ENCODE data around the gene MAP2K6. TPM values are rescaled to one million over a fixed set of nuclear protein-coding genes. Genes with fewer than 3 reads are reported as not detected.

MAP2K6 gene
- total and polyA plus RNA-seq, 2 experiments from 2014 or later: 3.3 to 13.2 TPM

DNA sequence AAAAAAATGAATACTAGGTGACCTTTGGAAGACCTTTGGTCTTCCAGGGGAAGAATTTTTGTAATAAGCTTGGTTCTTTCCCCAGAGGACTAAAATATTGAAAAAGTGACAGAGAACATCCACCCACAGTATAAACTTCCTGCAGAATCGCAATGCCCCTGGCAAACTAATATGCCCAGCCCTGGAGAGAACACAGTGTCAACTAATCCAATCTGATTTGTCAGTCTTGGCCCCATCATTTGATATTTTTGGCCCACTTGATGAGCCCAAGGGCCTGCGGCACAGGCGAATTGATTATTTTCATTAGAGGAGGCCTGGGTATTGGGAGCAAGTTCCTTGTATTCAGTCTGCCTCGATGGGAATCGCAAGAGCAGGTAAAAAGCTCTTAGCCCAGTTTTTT lies 98.4 kb downstream of the MAP2K6 start:
- Histone ChIP-seq H3K9me2 (replicated peaks; ENCODE audit: insufficient read depth) (no peaks in the 10 kb centered on the region), H3K9me3 (ENCODE audit: low read depth) (no peaks in the 10 kb centered on the region), H3K4me2 (no peak overlapping the region), H3K27me3 (no peaks in the 10 kb centered on the region), H3K4me3 (no peak overlapping the region), H3K36me3 (replicated peaks; ENCODE audit: insufficient read depth, low read depth) (no peaks in the 10 kb centered on the region), H3K4me1 (ENCODE audit: insufficient read depth) (no peaks in the 10 kb centered on the region), H4K20me1 (ENCODE audit: insufficient read depth, poor library complexity, severe bottlenecking) (no peaks in the 10 kb centered on the region), H2AFZ (no peak overlapping the region), H3K27ac (no peak overlapping the region), H3K79me2 (no peaks in the 10 kb centered on the region)
- no peak for DNase-seq (ENCODE audit: low spot score)
- 97% methylated on average over 5 of the region's 5 CpGs for WGBS (ENCODE audit: low lambda C conversion rate, missing lambda C conversion rate)
- TF ChIP-seq CTCF (IDR thresholded peaks at IDR 0.05; ENCODE audit: poor library complexity) (no peak), EZH2phosphoT487 (IDR thresholded peaks at IDR 0.05; ENCODE audit: low read depth, severe bottlenecking, unreplicated experiment) (no peak), EZH2 (IDR thresholded peaks at IDR 0.05; ENCODE audit: borderline replicate concordance) (no peak)

DNA sequence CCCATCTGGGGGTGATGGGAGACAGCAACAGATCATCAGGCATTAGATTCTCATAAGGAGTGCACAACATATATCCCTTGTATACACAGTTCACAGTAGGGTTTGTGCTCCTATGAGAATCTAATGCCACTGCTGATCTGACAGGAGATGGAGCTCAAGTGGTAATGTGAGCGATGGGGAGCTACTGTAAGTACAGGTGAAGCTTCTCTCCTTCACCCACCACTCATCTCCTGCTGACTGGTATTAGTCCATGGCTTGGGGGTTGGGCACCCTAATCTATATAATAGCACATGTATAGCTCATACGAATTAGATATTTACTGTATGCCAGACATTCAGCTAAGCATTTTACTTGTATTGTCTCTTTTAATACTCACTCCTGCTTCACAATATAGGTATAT lies 101.7 kb downstream of the MAP2K6 start:
- Histone ChIP-seq H3K27me3 (no peaks in the 10 kb centered on the region), H3K36me3 (replicated peaks; ENCODE audit: insufficient read depth, low read depth) (no peaks in the 10 kb centered on the region), H3K27ac (no peak overlapping the region), H3K4me2 (no peak overlapping the region), H3K9me3 (ENCODE audit: low read depth) (no peaks in the 10 kb centered on the region), H3K79me2 (no peaks in the 10 kb centered on the region), H3K4me3 (no peak overlapping the region), H2AFZ (no peak overlapping the region), H3K9me2 (replicated peaks; ENCODE audit: insufficient read depth) (no peaks in the 10 kb centered on the region), H3K4me1 (ENCODE audit: insufficient read depth) (no peaks in the 10 kb centered on the region), H4K20me1 (ENCODE audit: insufficient read depth, poor library complexity, severe bottlenecking) (no peaks in the 10 kb centered on the region)
- TF ChIP-seq EZH2phosphoT487 (IDR thresholded peaks at IDR 0.05; ENCODE audit: low read depth, severe bottlenecking, unreplicated experiment) (no peak), CTCF (IDR thresholded peaks at IDR 0.05; ENCODE audit: poor library complexity) (no peak), EZH2 (IDR thresholded peaks at IDR 0.05; ENCODE audit: borderline replicate concordance) (no peak)
- DNase-seq (ENCODE audit: low spot score): no peak
- WGBS (ENCODE audit: low lambda C conversion rate, missing lambda C conversion rate): 94% methylated on average over 2 of the region's 2 CpGs

DNA sequence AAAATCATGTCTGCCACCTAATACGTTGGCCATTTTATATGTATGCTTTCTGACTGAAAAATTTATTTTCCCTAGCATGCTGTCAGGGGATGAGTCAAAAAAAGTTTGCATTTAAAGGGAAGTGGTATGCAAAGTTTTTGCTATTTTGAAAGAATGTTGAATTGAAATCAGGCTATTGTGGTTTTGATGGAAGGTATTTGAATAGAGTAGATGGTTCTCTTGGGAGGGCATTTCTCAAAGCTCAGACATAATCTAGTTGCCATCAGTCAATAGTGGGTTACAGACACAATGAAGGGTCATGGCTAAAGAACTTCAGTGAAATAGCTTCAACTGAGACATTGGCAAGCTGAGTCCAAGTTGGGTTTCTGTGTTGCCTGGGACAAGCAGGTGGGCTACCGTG lies 102.4 kb downstream of the MAP2K6 start:
- DNase-seq (ENCODE audit: low spot score): no peak
- H3K4me1 ChIP-seq (ENCODE audit: insufficient read depth): no peaks in the 10 kb centered on the region
- no peaks in the 10 kb centered on the region for H3K79me2 ChIP-seq
- 89% methylated on average over 2 of the region's 2 CpGs for WGBS (ENCODE audit: low lambda C conversion rate, missing lambda C conversion rate)
- H4K20me1 ChIP-seq (ENCODE audit: insufficient read depth, poor library complexity, severe bottlenecking): no peaks in the 10 kb centered on the region
- no peaks in the 10 kb centered on the region for H3K36me3 ChIP-seq (replicated peaks; ENCODE audit: insufficient read depth, low read depth)
- H3K27ac ChIP-seq: no peak overlapping the region
- H3K9me3 ChIP-seq (ENCODE audit: low read depth): no peaks in the 10 kb centered on the region
- no peak overlapping the region for H3K4me2 ChIP-seq
- TF ChIP-seq CTCF (IDR thresholded peaks at IDR 0.05; ENCODE audit: poor library complexity) (no peak), EZH2 (IDR thresholded peaks at IDR 0.05; ENCODE audit: borderline replicate concordance) (no peak), EZH2phosphoT487 (IDR thresholded peaks at IDR 0.05; ENCODE audit: low read depth, severe bottlenecking, unreplicated experiment) (no peak)
- no peak overlapping the region for H3K4me3 ChIP-seq
- H2AFZ ChIP-seq: no peak overlapping the region
- H3K9me2 ChIP-seq (replicated peaks; ENCODE audit: insufficient read depth): no peaks in the 10 kb centered on the region
- H3K27me3 ChIP-seq: no peaks in the 10 kb centered on the region

DNA sequence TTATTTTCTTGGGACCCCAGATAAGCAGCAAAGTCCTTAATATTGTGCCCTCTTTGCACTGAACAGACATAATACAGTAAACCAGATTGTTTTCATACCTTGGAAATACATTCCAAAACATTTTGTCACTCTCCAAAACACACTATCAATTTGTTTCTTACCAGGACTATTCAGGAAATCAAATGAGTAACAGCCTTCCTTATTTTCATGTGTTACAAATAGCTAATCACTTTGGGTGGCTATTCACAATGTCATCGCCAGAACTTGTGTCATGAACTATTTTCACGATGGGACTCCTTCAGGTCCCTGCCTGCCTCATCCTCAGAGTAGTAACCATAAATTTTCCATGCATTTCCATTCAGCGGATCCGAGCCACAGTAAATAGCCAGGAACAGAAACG lies 104.5 kb downstream of the MAP2K6 start:
- no peak overlapping the region for H3K27ac ChIP-seq
- TF ChIP-seq EZH2phosphoT487 (IDR thresholded peaks at IDR 0.05; ENCODE audit: low read depth, severe bottlenecking, unreplicated experiment): no peak
- TF ChIP-seq CTCF (IDR thresholded peaks at IDR 0.05; ENCODE audit: poor library complexity): no peak
- no peak for TF ChIP-seq EZH2 (IDR thresholded peaks at IDR 0.05; ENCODE audit: borderline replicate concordance)
- H3K4me1 ChIP-seq (ENCODE audit: insufficient read depth): no peaks in the 10 kb centered on the region
- H3K79me2 ChIP-seq: no peaks in the 10 kb centered on the region
- no peaks in the 10 kb centered on the region for H3K9me2 ChIP-seq (replicated peaks; ENCODE audit: insufficient read depth)
- no peak overlapping the region for H3K4me3 ChIP-seq
- H3K4me2 ChIP-seq: no peak overlapping the region
- 93% methylated on average over 5 of the region's 5 CpGs for WGBS (ENCODE audit: low lambda C conversion rate, missing lambda C conversion rate)
- DNase-seq (ENCODE audit: low spot score): no peak
- H4K20me1 ChIP-seq (ENCODE audit: insufficient read depth, poor library complexity, severe bottlenecking): no peaks in the 10 kb centered on the region
- H2AFZ ChIP-seq: no peak overlapping the region
- H3K36me3 ChIP-seq (replicated peaks; ENCODE audit: insufficient read depth, low read depth): no peaks in the 10 kb centered on the region
- H3K27me3 ChIP-seq: no peaks in the 10 kb centered on the region
- no peaks in the 10 kb centered on the region for H3K9me3 ChIP-seq (ENCODE audit: low read depth)

Data from hepatocyte (in vitro differentiated cells).